ENCODE results near the gene MCF2L. TPM values are rescaled to one million over a fixed set of nuclear protein-coding genes. Genes with fewer than 3 reads are reported as not detected.

Gene MCF2L
- total and polyA plus RNA-seq, 7 experiments from 2014 or later, result 0.51 to 32.6 (median 19.7) TPM

GRCh38 chr13:113048766-113049165, 79.8 kb downstream of the MCF2L start:
- Histone ChIP-seq H3K27ac (ENCODE audit: low read depth, low read length) (no peak overlapping the region), H3K9me3 (ENCODE audit: control insufficient read depth in 2 of 3, low read length in 3 of 3) (no peaks in the 10 kb centered on the region), H3K36me3 (ENCODE audit: control insufficient read depth in 2 of 3, insufficient read depth in 3 of 3, low read length in 3 of 3) (peaks cover 0 to 26% (median 2%) of the 10 kb centered on the region in 3 experiments), H3K27me3 (ENCODE audit: control insufficient read depth in 2 of 2, insufficient read depth in 2 of 2, low read length in 2 of 2) (no peaks in the 10 kb centered on the region), H3K4me3 (ENCODE audit: low read length) (no peak overlapping the region), H3K4me1 (ENCODE audit: control insufficient read depth in 2 of 2, insufficient read depth in 2 of 2, low read length in 2 of 2) (no peaks in the 10 kb centered on the region)
- DNase-seq (no peak), ATAC-seq (no peak)
- ChIA-PET CTCF (no interaction called here), POLR2A (no interaction called here)
- H3K27me3 Mint-ChIP-seq, result no peaks in the 10 kb centered on the region
- peaks cover 0 to 45% (median 29%) of the 10 kb centered on the region in 5 donors for H3K36me3 Mint-ChIP-seq
- no peaks in the 10 kb centered on the region for H3K9me3 Mint-ChIP-seq
- H3K27ac Mint-ChIP-seq, result no peak overlapping the region
- intact Hi-C loops (cut with micrococcal nuclease), result no loop called here
- H3K4me1 Mint-ChIP-seq, result peaks cover 0 to 6% (median 0%) of the 10 kb centered on the region in 7 donors
- H3K4me3 Mint-ChIP-seq, result no peak overlapping the region

GRCh38 chr13:113049521-113049941, 80.5 kb downstream of the MCF2L start:
- no peaks in the 10 kb centered on the region for H3K27me3 ChIP-seq (ENCODE audit: control insufficient read depth in 2 of 2, insufficient read depth in 2 of 2, low read length in 2 of 2)
- intact Hi-C loops (cut with micrococcal nuclease), result no loop called here
- no peak overlapping the region for H3K4me3 ChIP-seq (ENCODE audit: low read length)
- H3K4me1 Mint-ChIP-seq, result peaks cover 0 to 6% (median 0%) of the 10 kb centered on the region in 7 donors
- H3K36me3 ChIP-seq (ENCODE audit: control insufficient read depth in 2 of 3, insufficient read depth in 3 of 3, low read length in 3 of 3), result peaks cover 0 to 26% (median 2%) of the 10 kb centered on the region in 3 experiments
- DNase-seq (no peak), ATAC-seq (no peak)
- peaks cover 0 to 45% (median 29%) of the 10 kb centered on the region in 5 donors for H3K36me3 Mint-ChIP-seq
- H3K27ac ChIP-seq (ENCODE audit: low read depth, low read length), result no peak overlapping the region
- no peaks in the 10 kb centered on the region for H3K4me1 ChIP-seq (ENCODE audit: control insufficient read depth in 2 of 2, insufficient read depth in 2 of 2, low read length in 2 of 2)
- H3K9me3 ChIP-seq (ENCODE audit: control insufficient read depth in 2 of 3, low read length in 3 of 3), result no peaks in the 10 kb centered on the region
- no peaks in the 10 kb centered on the region for H3K9me3 Mint-ChIP-seq
- no peaks in the 10 kb centered on the region for H3K27me3 Mint-ChIP-seq
- H3K27ac Mint-ChIP-seq, result no peak overlapping the region
- CTCF ChIA-PET, result no interaction called here
- H3K4me3 Mint-ChIP-seq, result no peak overlapping the region
- POLR2A ChIA-PET, result no interaction called here

- ATAC-seq, result no peak
Measured at GRCh38 chr13:113049981-113050380, 81.0 kb downstream of the MCF2L start.

GRCh38 chr13:113050734-113051431, 81.9 kb downstream of the MCF2L start:
- Mint-ChIP-seq H3K36me3 (peaks cover 0 to 37% (median 23%) of the 10 kb centered on the region in 5 donors), H3K4me1 (peaks cover 0 to 6% (median 0%) of the 10 kb centered on the region in 7 donors), H3K4me3 (no peak overlapping the region), H3K9me3 (no peaks in the 10 kb centered on the region), H3K27ac (no peak overlapping the region), H3K27me3 (no peaks in the 10 kb centered on the region)
- intact Hi-C loops (cut with micrococcal nuclease), result no loop called here
- Histone ChIP-seq H3K36me3 (ENCODE audit: control insufficient read depth in 2 of 3, insufficient read depth in 3 of 3, low read length in 3 of 3) (peaks cover 0 to 17% (median 2%) of the 10 kb centered on the region in 3 experiments), H3K4me3 (ENCODE audit: low read length) (no peak overlapping the region), H3K27me3 (ENCODE audit: control insufficient read depth in 2 of 2, insufficient read depth in 2 of 2, low read length in 2 of 2) (no peaks in the 10 kb centered on the region), H3K4me1 (ENCODE audit: control insufficient read depth in 2 of 2, insufficient read depth in 2 of 2, low read length in 2 of 2) (no peaks in the 10 kb centered on the region), H3K9me3 (ENCODE audit: control insufficient read depth in 2 of 3, low read length in 3 of 3) (no peaks in the 10 kb centered on the region), H3K27ac (ENCODE audit: low read depth, low read length) (no peak overlapping the region)
- ATAC-seq, result no peak
- ChIA-PET CTCF (no interaction called here), POLR2A (no interaction called here)
- no peak for DNase-seq

More at GRCh38 chr13:113049981-113050380, 81.0 kb downstream of the MCF2L start:
- no peak overlapping the region for H3K4me3 ChIP-seq (ENCODE audit: low read length)
- no peaks in the 10 kb centered on the region for H3K27me3 Mint-ChIP-seq
- intact Hi-C loops (cut with micrococcal nuclease), result no loop called here
- no peak overlapping the region for H3K27ac Mint-ChIP-seq
- H3K36me3 ChIP-seq (ENCODE audit: control insufficient read depth in 2 of 3, insufficient read depth in 3 of 3, low read length in 3 of 3), result peaks cover 0 to 26% (median 2%) of the 10 kb centered on the region in 3 experiments
- H3K4me1 ChIP-seq (ENCODE audit: control insufficient read depth in 2 of 2, insufficient read depth in 2 of 2, low read length in 2 of 2), result no peaks in the 10 kb centered on the region
- ChIA-PET CTCF (no interaction called here), POLR2A (interaction anchor here (0.5 kb wide), 1 partner anchor 13 kb away, joined by 3 read pairs; no protein-coding TSS in a partner anchor)
- no peak for DNase-seq
- H3K4me1 Mint-ChIP-seq, result peaks cover 0 to 6% (median 0%) of the 10 kb centered on the region in 7 donors
- no peaks in the 10 kb centered on the region for H3K9me3 Mint-ChIP-seq
- no peak overlapping the region for H3K27ac ChIP-seq (ENCODE audit: low read depth, low read length)
- no peak overlapping the region for H3K4me3 Mint-ChIP-seq
- H3K27me3 ChIP-seq (ENCODE audit: control insufficient read depth in 2 of 2, insufficient read depth in 2 of 2, low read length in 2 of 2), result no peaks in the 10 kb centered on the region
- H3K36me3 Mint-ChIP-seq, result peaks cover 0 to 41% (median 29%) of the 10 kb centered on the region in 5 donors
- no peaks in the 10 kb centered on the region for H3K9me3 ChIP-seq (ENCODE audit: control insufficient read depth in 2 of 3, low read length in 3 of 3)

- H3K27me3 Mint-ChIP-seq, result no peaks in the 10 kb centered on the region
- H3K4me1 Mint-ChIP-seq, result peaks cover 0 to 6% (median 0%) of the 10 kb centered on the region in 7 donors
- no peak overlapping the region for H3K4me3 ChIP-seq (ENCODE audit: low read length)
- H3K36me3 Mint-ChIP-seq, result peaks cover 0 to 30% (median 17%) of the 10 kb centered on the region in 5 donors
- H3K36me3 ChIP-seq (ENCODE audit: control insufficient read depth in 2 of 3, insufficient read depth in 3 of 3, low read length in 3 of 3), result peaks cover 0 to 9% (median 0%) of the 10 kb centered on the region in 3 experiments
- H3K27ac Mint-ChIP-seq, result no peak overlapping the region
- no peaks in the 10 kb centered on the region for H3K27me3 ChIP-seq (ENCODE audit: control insufficient read depth in 2 of 2, insufficient read depth in 2 of 2, low read length in 2 of 2)
- ChIA-PET CTCF (no interaction called here), POLR2A (no interaction called here)
- DNase-seq (no peak), ATAC-seq (no peak)
- H3K9me3 Mint-ChIP-seq, result no peaks in the 10 kb centered on the region
- H3K4me1 ChIP-seq (ENCODE audit: control insufficient read depth in 2 of 2, insufficient read depth in 2 of 2, low read length in 2 of 2), result no peaks in the 10 kb centered on the region
- H3K27ac ChIP-seq (ENCODE audit: low read depth, low read length), result no peak overlapping the region
- intact Hi-C loops (cut with micrococcal nuclease), result no loop called here
- H3K4me3 Mint-ChIP-seq, result no peak overlapping the region
- no peaks in the 10 kb centered on the region for H3K9me3 ChIP-seq (ENCODE audit: control insufficient read depth in 2 of 3, low read length in 3 of 3)
Measured at GRCh38 chr13:113051641-113052040, 82.6 kb downstream of the MCF2L start.

- H3K36me3 Mint-ChIP-seq, result peaks cover 0 to 28% (median 11%) of the 10 kb centered on the region in 5 donors
- Histone ChIP-seq H3K27ac (ENCODE audit: low read depth, low read length) (no peak overlapping the region), H3K9me3 (ENCODE audit: control insufficient read depth in 2 of 3, low read length in 3 of 3) (no peaks in the 10 kb centered on the region), H3K36me3 (ENCODE audit: control insufficient read depth in 2 of 3, insufficient read depth in 3 of 3, low read length in 3 of 3) (peaks cover 0 to 5% (median 0%) of the 10 kb centered on the region in 3 experiments), H3K4me3 (ENCODE audit: low read length) (no peak overlapping the region), H3K27me3 (ENCODE audit: control insufficient read depth in 2 of 2, insufficient read depth in 2 of 2, low read length in 2 of 2) (no peaks in the 10 kb centered on the region), H3K4me1 (ENCODE audit: control insufficient read depth in 2 of 2, insufficient read depth in 2 of 2, low read length in 2 of 2) (no peaks in the 10 kb centered on the region)
- no peak overlapping the region for H3K4me3 Mint-ChIP-seq
- no peaks in the 10 kb centered on the region for H3K9me3 Mint-ChIP-seq
- H3K27ac Mint-ChIP-seq, result no peak overlapping the region
- DNase-seq, result no peak
- intact Hi-C loops (cut with micrococcal nuclease), result no loop called here
- ChIA-PET CTCF (no interaction called here), POLR2A (no interaction called here)
- H3K4me1 Mint-ChIP-seq, result peaks cover 0 to 6% (median 0%) of the 10 kb centered on the region in 7 donors
- H3K27me3 Mint-ChIP-seq, result no peaks in the 10 kb centered on the region
- ATAC-seq, result no peak
Measured at GRCh38 chr13:113052206-113052605, 83.2 kb downstream of the MCF2L start.

- DNase-seq (no peak), ATAC-seq (no peak)
- ChIA-PET CTCF (no interaction called here), POLR2A (no interaction called here)
- Histone ChIP-seq H3K36me3 (ENCODE audit: control insufficient read depth in 2 of 3, insufficient read depth in 3 of 3, low read length in 3 of 3) (no peaks in the 10 kb centered on the region), H3K9me3 (ENCODE audit: control insufficient read depth in 2 of 3, low read length in 3 of 3) (no peaks in the 10 kb centered on the region), H3K27ac (ENCODE audit: low read depth, low read length) (no peak overlapping the region), H3K4me1 (ENCODE audit: control insufficient read depth in 2 of 2, insufficient read depth in 2 of 2, low read length in 2 of 2) (no peaks in the 10 kb centered on the region), H3K27me3 (ENCODE audit: control insufficient read depth in 2 of 2, insufficient read depth in 2 of 2, low read length in 2 of 2) (no peaks in the 10 kb centered on the region), H3K4me3 (ENCODE audit: low read length) (no peak overlapping the region)
- Mint-ChIP-seq H3K9me3 (no peaks in the 10 kb centered on the region), H3K27me3 (no peaks in the 10 kb centered on the region), H3K27ac (no peak overlapping the region), H3K4me1 (peaks cover 0 to 6% (median 0%) of the 10 kb centered on the region in 7 donors), H3K36me3 (peaks cover 0 to 23% (median 10%) of the 10 kb centered on the region in 5 donors), H3K4me3 (no peak overlapping the region)
- intact Hi-C loops (cut with micrococcal nuclease), result no loop called here
Measured at GRCh38 chr13:113052971-113053370, 84.0 kb downstream of the MCF2L start.

Measured in naive thymus-derived CD4-positive, alpha-beta T cell (primary cell).